ENCODE measurements around the gene CCDC9. TPM values are rescaled to one million over a fixed set of nuclear protein-coding genes. Genes with fewer than 3 reads are reported as not detected.
"Not testable (repeated sequence)": the region's sequence is repeated elsewhere in the genome, so short reads cannot be mapped to it uniquely, and the experiment has no call there.

The CCDC9 gene
- total RNA-seq, 1 experiment from 2014 or later = 8.3 TPM

GRCh38 chr19:47258895-47259555 lies 2.7 kb downstream of the CCDC9 start:
- H3F3A ChIP-seq (ENCODE audit: low read length, unreplicated experiment) = peaks cover 1% of the 10 kb centered on the region
- no TSS peak for BruUV-seq (replicated peaks)
- CTCF ChIA-PET = no interaction called here

GRCh38 chr19:47260476-47260875 lies 4.2 kb downstream of the CCDC9 start:
- POLR2A ChIA-PET (ENCODE audit: unreplicated experiment) = no interaction called here
- intact Hi-C loops (cut with micrococcal nuclease) = no loop called here
- TF ChIP-seq EZH2 (IDR thresholded peaks at IDR 0.05; ENCODE audit: low read length, unreplicated experiment) (no peak), EZH2phosphoT487 (IDR thresholded peaks at IDR 0.05; ENCODE audit: borderline replicate concordance, low read length) (no peak)
- TF ChIP-seq, protein P1, sequence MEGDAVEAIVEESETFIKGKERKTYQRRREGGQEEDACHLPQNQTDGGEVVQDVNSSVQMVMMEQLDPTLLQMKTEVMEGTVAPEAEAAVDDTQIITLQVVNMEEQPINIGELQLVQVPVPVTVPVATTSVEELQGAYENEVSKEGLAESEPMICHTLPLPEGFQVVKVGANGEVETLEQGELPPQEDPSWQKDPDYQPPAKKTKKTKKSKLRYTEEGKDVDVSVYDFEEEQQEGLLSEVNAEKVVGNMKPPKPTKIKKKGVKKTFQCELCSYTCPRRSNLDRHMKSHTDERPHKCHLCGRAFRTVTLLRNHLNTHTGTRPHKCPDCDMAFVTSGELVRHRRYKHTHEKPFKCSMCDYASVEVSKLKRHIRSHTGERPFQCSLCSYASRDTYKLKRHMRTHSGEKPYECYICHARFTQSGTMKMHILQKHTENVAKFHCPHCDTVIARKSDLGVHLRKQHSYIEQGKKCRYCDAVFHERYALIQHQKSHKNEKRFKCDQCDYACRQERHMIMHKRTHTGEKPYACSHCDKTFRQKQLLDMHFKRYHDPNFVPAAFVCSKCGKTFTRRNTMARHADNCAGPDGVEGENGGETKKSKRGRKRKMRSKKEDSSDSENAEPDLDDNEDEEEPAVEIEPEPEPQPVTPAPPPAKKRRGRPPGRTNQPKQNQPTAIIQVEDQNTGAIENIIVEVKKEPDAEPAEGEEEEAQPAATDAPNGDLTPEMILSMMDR (conservative IDR thresholded peaks at IDR 0.05; ENCODE audit: low read depth, low read length) = no peak
- Histone ChIP-seq H3K9me2 (replicated peaks; ENCODE audit: low read length) (no peaks in the 10 kb centered on the region), H2AFZ (ENCODE audit: low read length) (no peak overlapping the region), H3K9ac (ENCODE audit: low read length) (no peak overlapping the region), H3K4me3 (ENCODE audit: low read length) (no peak overlapping the region), H3K79me2 (ENCODE audit: low read length) (peaks cover 10% of the 10 kb centered on the region), H3K27me3 (ENCODE audit: low read length) (no peaks in the 10 kb centered on the region), H3K27ac (ENCODE audit: low read length) (no peak overlapping the region), H3K4me2 (ENCODE audit: low read length) (no peak overlapping the region), H3F3A (ENCODE audit: low read length, unreplicated experiment) (no peaks in the 10 kb centered on the region), H3K36me3 (ENCODE audit: low read depth, low read length) (peaks cover 3% of the 10 kb centered on the region; the same call in 1 of the 2 replicates), H3K9me3 (ENCODE audit: low read length) (no peaks in the 10 kb centered on the region), H4K20me1 (ENCODE audit: low read length) (no peaks in the 10 kb centered on the region), H3K4me1 (ENCODE audit: insufficient read depth, low read length) (peaks cover 10% of the 10 kb centered on the region)
- ATAC-seq (no peak), DNase-seq (no peak)
- BruUV-seq (replicated peaks) = no TSS peak
- CTCF ChIA-PET = no interaction called here

More at GRCh38 chr19:47258895-47259555, 2.7 kb downstream of the CCDC9 start:
- no peak for DNase-seq
- Histone ChIP-seq H3K9me2 (replicated peaks; ENCODE audit: low read length) (no peaks in the 10 kb centered on the region), H3K4me3 (ENCODE audit: low read length) (no peak overlapping the region), H3K9me3 (ENCODE audit: low read length) (no peaks in the 10 kb centered on the region), H3K9ac (ENCODE audit: low read length) (no peak overlapping the region), H3K79me2 (ENCODE audit: low read length) (peaks cover 10% of the 10 kb centered on the region), H3K4me1 (ENCODE audit: insufficient read depth, low read length) (peaks cover 12% of the 10 kb centered on the region), H3K27me3 (ENCODE audit: low read length) (no peaks in the 10 kb centered on the region), H2AFZ (ENCODE audit: low read length) (no peak overlapping the region), H3K27ac (ENCODE audit: low read length) (no peak overlapping the region), H4K20me1 (ENCODE audit: low read length) (no peaks in the 10 kb centered on the region), H3K4me2 (ENCODE audit: low read length) (no peak overlapping the region), H3K36me3 (ENCODE audit: low read depth, low read length) (peaks cover 3% of the 10 kb centered on the region; the same call in 1 of the 2 replicates)
- ATAC-seq = no peak
- POLR2A ChIA-PET (ENCODE audit: unreplicated experiment) = no interaction called here
- intact Hi-C loops (cut with micrococcal nuclease) = loop anchor here (10.0 kb wide), 1 partner anchor 404 kb away; the partner anchor contains the start of gene AP2S1
- no peak for TF ChIP-seq EZH2 (IDR thresholded peaks at IDR 0.05; ENCODE audit: low read length, unreplicated experiment)
- TF ChIP-seq, protein P1 (conservative IDR thresholded peaks at IDR 0.05; ENCODE audit: low read depth, low read length) = no peak
- no peak for TF ChIP-seq EZH2phosphoT487 (IDR thresholded peaks at IDR 0.05; ENCODE audit: borderline replicate concordance, low read length)

GRCh38 chr19:47261946-47262793 lies 5.8 kb downstream of the CCDC9 start:
- BruUV-seq (replicated peaks); H3K27ac ChIP-seq (ENCODE audit: low read length); H3K9ac ChIP-seq (ENCODE audit: low read length); POLR2A ChIA-PET (ENCODE audit: unreplicated experiment); H3K9me3 ChIP-seq (ENCODE audit: low read length); DNase-seq; ATAC-seq; H2AFZ ChIP-seq (ENCODE audit: low read length); H4K20me1 ChIP-seq (ENCODE audit: low read length); H3K9me2 ChIP-seq (replicated peaks; ENCODE audit: low read length); intact Hi-C loops (cut with micrococcal nuclease); H3K4me3 ChIP-seq (ENCODE audit: low read length); H3F3A ChIP-seq (ENCODE audit: low read length, unreplicated experiment); H3K4me2 ChIP-seq (ENCODE audit: low read length); H3K4me1 ChIP-seq (ENCODE audit: insufficient read depth, low read length); H3K27me3 ChIP-seq (ENCODE audit: low read length); CTCF ChIA-PET; H3K36me3 ChIP-seq (ENCODE audit: low read depth, low read length); H3K79me2 ChIP-seq (ENCODE audit: low read length): not testable (repeated sequence)
